ENCODE data around the gene TENT4A. TPM values are rescaled to one million over a fixed set of nuclear protein-coding genes. Genes with fewer than 3 reads are reported as not detected.

Gene TENT4A
- total and polyA plus RNA-seq, 2 of the 4 experiments (the other 2 are of a cell fraction), result 5.9 to 17.2 TPM

DNA sequence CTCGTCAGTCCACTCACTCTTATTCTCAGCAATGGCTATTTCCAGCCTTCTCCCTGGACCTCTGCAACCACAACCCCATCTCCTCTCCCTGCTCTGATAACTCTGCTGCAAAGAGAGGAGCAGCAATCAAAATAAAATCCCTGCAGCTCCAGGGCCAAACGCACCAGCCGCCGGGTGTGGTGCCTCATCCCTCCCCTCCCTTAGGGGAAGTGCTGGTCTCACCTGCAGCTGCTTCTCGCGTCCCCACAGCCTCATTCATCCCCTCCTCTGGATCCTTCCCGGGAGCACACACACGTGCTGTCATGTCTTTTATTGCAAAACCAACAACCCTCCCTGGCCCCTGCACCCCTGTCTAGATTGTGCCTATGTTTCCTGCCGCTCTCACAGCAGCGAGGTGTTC lies 77.8 kb downstream of the TENT4A start:
- H3K4me2 ChIP-seq (ENCODE audit: low read depth, low read length), result no peak overlapping the region
- in situ Hi-C loops (cut with MboI; ENCODE audit: low sequenced_read_pairs) (no loop called here), dilution Hi-C loops (cut with HindIII; ENCODE audit: low sequenced_read_pairs, unreplicated experiment) (no loop called here), intact Hi-C loops (cut with micrococcal nuclease) (no loop called here)
- ATAC-seq (ENCODE audit: low read depth), result no peak
- H3K9me3 ChIP-seq (ENCODE audit: control insufficient read depth, insufficient read depth, low read length), result no peaks in the 10 kb centered on the region
- no peak overlapping the region for H4K5ac ChIP-seq (ENCODE audit: low read depth, low read length)
- no peak overlapping the region for H3K14ac ChIP-seq (replicated peaks; ENCODE audit: low read depth, low read length)
- H3K27me3 ChIP-seq (ENCODE audit: control insufficient read depth, insufficient read depth, low read length), result peaks cover 3% of the 10 kb centered on the region; the same call in 1 of the 2 replicates
- no peak overlapping the region for H2AFZ ChIP-seq (replicated peaks; ENCODE audit: low read length, poor library complexity)
- no peaks in the 10 kb centered on the region for H3K79me1 ChIP-seq (ENCODE audit: low read depth in 1 of 2, low read length in 2 of 2)
- 4% methylated on average over 4 of the region's 10 CpGs; no CpG with 5 or more reads in 1 of the 2 experiments for whole genome bisulfite sequencing, 2 experiments (ENCODE audit: extremely low coverage in 2 of 2, insufficient read length in 1 of 2)
- no peaks in the 10 kb centered on the region for H4K20me1 ChIP-seq (ENCODE audit: insufficient read depth, low read length)
- POLR2A ChIA-PET (ENCODE audit: unreplicated experiment), result no interaction called here
- H2BK5ac ChIP-seq (ENCODE audit: low read depth, low read length, poor library complexity, severe bottlenecking), result no peak overlapping the region
- H2BK20ac ChIP-seq (ENCODE audit: low read depth, low read length), result no peak overlapping the region
- H3K23ac ChIP-seq (ENCODE audit: low read depth, low read length), result no peak overlapping the region
- H3K18ac ChIP-seq (ENCODE audit: low read depth, low read length), result no peak overlapping the region
- no peak overlapping the region for H4K8ac ChIP-seq (ENCODE audit: low read depth in 2 of 2, low read length in 2 of 2)
- BruUV-seq (replicated peaks), result no TSS peak
- no peaks in the 10 kb centered on the region for H3K9me1 ChIP-seq (ENCODE audit: insufficient read depth, low read length)
- no peak overlapping the region for H3K4ac ChIP-seq (ENCODE audit: low read depth, low read length)
- CTCF ChIA-PET, result no interaction called here
- no peak overlapping the region for H2AK9ac ChIP-seq (replicated peaks; ENCODE audit: low read depth, low read length, poor library complexity)
- no peak overlapping the region for H2BK15ac ChIP-seq (ENCODE audit: low read depth, low read length)
- H3K56ac ChIP-seq (ENCODE audit: extremely low read depth, insufficient read depth, low read length), result no peak overlapping the region
- H3K4me1 ChIP-seq (ENCODE audit: control insufficient read depth, insufficient read depth, low read length), result no peaks in the 10 kb centered on the region
- no peak overlapping the region for H3K9ac ChIP-seq (ENCODE audit: low read depth, low read length)
- TF ChIP-seq, protein P1, sequence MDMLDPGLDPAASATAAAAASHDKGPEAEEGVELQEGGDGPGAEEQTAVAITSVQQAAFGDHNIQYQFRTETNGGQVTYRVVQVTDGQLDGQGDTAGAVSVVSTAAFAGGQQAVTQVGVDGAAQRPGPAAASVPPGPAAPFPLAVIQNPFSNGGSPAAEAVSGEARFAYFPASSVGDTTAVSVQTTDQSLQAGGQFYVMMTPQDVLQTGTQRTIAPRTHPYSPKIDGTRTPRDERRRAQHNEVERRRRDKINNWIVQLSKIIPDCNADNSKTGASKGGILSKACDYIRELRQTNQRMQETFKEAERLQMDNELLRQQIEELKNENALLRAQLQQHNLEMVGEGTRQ (IDR thresholded peaks at IDR 0.05; ENCODE audit: low read depth, low read length), result no peak
- TF ChIP-seq RCOR1 (IDR thresholded peaks at IDR 0.05; ENCODE audit: insufficient replicate concordance, low read length) (no peak), MAZ (IDR thresholded peaks at IDR 0.05; ENCODE audit: borderline replicate concordance, low read depth, low read length) (no peak), SMC3 (IDR thresholded peaks at IDR 0.05; ENCODE audit: low read depth, low read length) (no peak), RFX5 (IDR thresholded peaks at IDR 0.05; ENCODE audit: low read depth, low read length) (no peak), NFE2L2 (IDR thresholded peaks at IDR 0.05; ENCODE audit: low read depth, low read length) (no peak), CTCF (conservative IDR thresholded peaks at IDR 0.05; ENCODE audit: low read depth, low read length) (no peak), RAD21 (IDR thresholded peaks at IDR 0.05; ENCODE audit: low read length) (no peak), CHD1 (IDR thresholded peaks at IDR 0.05; ENCODE audit: low read depth, low read length) (no peak), BHLHE40 (IDR thresholded peaks at IDR 0.05; ENCODE audit: low read depth, low read length) (no peak), CEBPB (IDR thresholded peaks at IDR 0.05; ENCODE audit: low read depth, low read length) (no peak), MXI1 (IDR thresholded peaks at IDR 0.05; ENCODE audit: borderline replicate concordance, low read depth, low read length) (no peak), MAFK (IDR thresholded peaks at IDR 0.05; ENCODE audit: low read depth, low read length) (no peak), FOS (IDR thresholded peaks at IDR 0.05; ENCODE audit: low read depth, low read length) (no peak), POLR2A (IDR thresholded peaks at IDR 0.05; ENCODE audit: low read depth, low read length) (no peak)
- TF ChIP-seq, protein P2, sequence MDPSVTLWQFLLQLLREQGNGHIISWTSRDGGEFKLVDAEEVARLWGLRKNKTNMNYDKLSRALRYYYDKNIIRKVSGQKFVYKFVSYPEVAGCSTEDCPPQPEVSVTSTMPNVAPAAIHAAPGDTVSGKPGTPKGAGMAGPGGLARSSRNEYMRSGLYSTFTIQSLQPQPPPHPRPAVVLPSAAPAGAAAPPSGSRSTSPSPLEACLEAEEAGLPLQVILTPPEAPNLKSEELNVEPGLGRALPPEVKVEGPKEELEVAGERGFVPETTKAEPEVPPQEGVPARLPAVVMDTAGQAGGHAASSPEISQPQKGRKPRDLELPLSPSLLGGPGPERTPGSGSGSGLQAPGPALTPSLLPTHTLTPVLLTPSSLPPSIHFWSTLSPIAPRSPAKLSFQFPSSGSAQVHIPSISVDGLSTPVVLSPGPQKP (IDR thresholded peaks at IDR 0.05; ENCODE audit: borderline replicate concordance, low read depth, low read length), result no peak
- H2AK5ac ChIP-seq (ENCODE audit: low read depth, low read length), result no peak overlapping the region
- H2BK120ac ChIP-seq (ENCODE audit: low read depth, low read length), result no peak overlapping the region
- DNase-seq, result no peak
- H3K36me3 ChIP-seq (ENCODE audit: control insufficient read depth, insufficient read depth, low read length), result no peaks in the 10 kb centered on the region
- H3K27ac ChIP-seq (ENCODE audit: insufficient read depth, low read length), result no peak overlapping the region
- no peak overlapping the region for H3K4me3 ChIP-seq (ENCODE audit: insufficient read depth, low read depth, low read length)
- H4K91ac ChIP-seq (ENCODE audit: insufficient read depth, low read depth, low read length), result no peak overlapping the region
